Measurements from ENCODE around the gene VTI1A.

The VTI1A gene

DNA sequence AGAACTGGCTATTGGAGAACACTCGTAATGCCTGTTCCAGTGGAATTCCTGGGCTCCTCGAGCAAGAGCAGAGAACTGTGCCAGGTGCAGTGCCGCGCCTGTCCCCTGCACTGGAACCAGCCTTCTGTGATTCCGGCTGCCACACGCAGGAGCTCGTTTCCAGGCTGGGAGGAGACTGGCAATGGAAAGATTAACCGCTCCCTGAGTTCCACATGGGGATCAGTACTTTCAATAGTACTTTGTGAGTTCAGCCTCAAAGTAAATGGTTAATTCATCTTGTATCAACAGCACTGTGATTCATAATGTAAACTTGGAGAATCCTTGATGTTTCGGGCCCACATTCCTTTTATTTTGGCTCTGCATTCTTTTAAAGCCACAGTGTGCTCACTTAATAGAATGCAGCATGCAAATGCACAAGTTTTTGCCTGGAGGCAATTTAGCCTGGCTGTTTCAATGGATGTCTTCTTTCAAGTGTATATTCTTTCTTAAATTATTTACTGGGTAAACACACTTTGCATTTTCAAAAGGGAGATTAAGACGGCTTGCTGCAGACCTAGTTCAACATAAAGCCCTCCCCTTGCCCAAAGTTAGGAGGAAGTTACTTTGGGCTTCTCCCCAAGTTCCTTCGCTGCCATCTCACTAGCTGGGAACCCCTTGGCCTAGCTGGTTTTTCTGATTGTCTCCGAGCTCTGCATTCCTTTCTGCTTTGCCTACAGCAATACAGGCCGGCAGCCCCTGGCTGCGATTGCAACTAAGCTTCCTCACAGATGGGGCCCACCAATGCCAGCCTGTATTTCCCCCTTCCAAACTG, 364.9 kb downstream of the VTI1A start:
- peak; percentile 90 for DNase-seq (ENCODE audit: low spot score)

DNA sequence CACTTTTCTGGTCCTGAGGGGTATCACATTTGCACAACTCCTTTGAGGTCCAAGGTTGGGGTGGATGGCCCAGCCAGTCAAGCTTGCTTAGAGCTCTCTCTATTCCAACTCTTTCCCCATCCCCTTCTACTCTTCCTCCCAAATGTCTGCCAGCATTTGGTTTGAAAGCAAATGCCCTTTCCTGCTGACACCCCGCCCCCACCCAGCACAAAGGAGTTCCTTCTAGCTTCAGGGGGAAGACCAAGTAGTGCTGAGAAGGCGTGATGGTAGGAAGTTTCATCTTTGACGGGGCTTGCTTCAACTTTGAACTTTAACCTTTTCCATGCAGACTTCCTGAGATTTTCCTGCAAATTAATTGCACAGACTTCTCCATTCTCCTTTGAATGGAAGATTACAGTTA, 365.6 kb downstream of the VTI1A start:
- DNase-seq (ENCODE audit: low spot score), result no peak

DNA sequence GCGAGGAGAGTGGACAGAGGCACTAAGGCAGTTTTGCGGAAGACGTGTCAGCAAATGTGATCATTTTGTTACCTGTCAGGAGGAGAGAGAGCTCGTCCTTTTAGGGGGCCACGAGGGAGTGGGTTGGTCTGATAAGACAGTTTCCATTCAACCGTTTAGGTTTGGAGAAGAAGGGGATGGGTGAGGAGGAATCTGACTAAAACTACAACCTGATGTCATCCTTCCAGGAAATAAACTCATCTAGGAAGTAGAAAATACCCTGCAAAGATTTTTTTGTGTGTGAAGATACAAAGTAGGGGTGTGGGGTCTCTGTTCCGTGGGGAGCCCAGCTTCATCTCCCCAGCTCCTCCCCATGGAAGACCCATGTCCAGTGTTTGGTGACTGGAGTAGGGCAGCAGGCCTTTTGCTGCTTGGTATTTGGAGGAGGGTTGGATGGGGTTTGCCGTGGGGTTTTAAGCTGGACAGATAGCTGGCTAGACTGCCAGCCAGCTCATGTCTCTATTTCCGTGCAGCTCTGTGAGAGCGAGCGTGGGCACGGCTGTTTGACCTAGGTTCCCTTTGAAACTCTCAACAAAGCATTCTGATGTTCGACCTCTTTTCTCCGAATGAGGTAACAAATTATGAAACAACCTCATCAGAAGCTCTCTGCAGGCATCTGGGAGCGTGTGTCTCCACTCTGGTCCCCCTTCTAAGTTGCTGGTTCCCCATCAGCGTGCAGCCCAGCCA, 367.0 kb downstream of the VTI1A start:
- DNase-seq (ENCODE audit: low spot score), result no peak

DNA sequence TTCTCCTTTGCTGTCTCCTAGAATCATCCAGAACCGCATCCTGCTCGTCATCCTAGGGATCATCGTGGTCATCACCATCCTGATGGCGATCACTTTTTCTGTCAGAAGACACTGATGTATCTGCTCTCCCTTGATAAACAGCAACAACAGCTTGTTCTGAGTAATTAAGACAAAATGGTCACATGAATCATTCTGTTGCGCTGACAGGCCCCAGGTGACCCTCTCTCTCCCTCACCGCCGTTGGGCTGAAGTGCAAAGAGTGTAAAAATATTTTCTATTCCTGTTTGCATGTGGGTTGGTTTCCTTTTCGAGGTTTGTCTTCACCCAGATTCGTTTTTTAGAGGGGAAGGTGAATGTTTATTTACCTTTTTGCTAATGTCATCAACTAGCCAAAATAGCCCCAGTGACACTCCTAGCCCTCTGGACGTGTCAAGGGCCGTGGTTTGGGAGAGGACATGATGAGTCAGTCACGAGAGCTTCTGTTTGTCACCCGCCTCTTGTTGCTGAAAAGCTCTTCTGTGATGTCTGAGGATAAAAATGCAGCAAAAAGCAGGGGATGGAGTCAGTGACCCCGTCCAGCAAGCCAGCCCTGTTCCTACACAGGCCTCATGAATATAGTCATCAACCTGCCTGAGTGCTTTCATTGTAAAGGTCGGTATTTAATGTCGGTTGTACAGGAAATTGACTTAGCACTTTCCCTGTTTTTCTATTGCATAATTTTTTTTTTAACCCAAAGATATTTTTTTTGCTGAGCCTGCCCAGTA, 368.4 kb downstream of the VTI1A start:
- peak; percentile 64 for DNase-seq (ENCODE audit: low spot score)

- no peak for DNase-seq (ENCODE audit: low spot score)
These were observed 369.0 kb downstream of the VTI1A start for GRCh38 chr10:112816033-112816430.

- no peak for DNase-seq (ENCODE audit: low spot score)
These were observed 369.9 kb downstream of the VTI1A start for GRCh38 chr10:112816891-112817290.

GRCh38 chr10:112817981-112818777, 371.2 kb downstream of the VTI1A start:
- no peak for DNase-seq (ENCODE audit: low spot score)

- DNase-seq (ENCODE audit: low spot score), result no peak
These were observed 372.2 kb downstream of the VTI1A start for GRCh38 chr10:112819231-112819630.

DNA sequence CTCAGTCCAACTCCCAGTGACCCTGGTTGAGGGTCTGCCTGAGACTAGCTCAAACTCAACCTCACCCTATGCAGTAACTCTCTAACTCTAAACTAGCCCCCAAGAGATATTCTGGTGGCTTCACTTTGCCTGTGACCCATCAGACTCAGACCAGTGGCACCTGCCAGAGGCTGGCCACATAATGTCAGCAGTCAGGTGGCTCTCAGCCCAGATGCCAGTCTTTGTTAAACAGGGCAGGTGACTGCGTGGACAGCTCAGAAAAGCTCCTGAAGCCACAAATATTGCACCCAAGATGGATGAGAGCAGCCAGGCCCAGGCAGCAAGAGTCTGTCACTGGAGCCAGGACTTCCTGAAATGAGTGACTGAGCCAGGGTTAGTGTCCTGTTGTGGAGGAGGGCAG, 373.3 kb downstream of the VTI1A start:
- no peak for DNase-seq (ENCODE audit: low spot score)

DNA sequence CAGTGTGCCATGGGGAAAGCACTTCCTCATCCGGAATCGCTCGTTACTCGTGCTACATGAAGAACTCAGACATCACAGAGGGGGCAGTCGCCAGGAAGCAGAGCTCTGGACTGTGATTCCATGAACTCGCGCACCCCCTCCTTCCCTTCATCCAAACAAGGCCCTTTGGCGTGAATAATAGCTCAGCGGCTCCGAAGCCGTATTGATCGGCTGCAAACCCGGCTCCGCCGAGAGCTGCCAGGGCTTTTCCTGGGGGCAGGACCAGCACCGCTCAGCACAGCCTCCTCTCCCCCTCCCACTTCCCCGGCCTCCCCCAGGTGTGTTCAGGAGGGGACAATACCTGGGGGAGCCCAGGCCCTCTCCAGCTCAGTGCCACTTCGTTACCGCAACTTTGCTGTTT, 374.0 kb downstream of the VTI1A start:
- no peak for DNase-seq (ENCODE audit: low spot score)

- no peak for DNase-seq (ENCODE audit: low spot score)
These were observed 374.6 kb downstream of the VTI1A start for GRCh38 chr10:112821663-112822062.

GRCh38 chr10:112823007-112823406, 376.0 kb downstream of the VTI1A start:
- no peak for DNase-seq (ENCODE audit: low spot score)

- DNase-seq (ENCODE audit: low spot score), result no peak
These were observed 376.6 kb downstream of the VTI1A start for GRCh38 chr10:112823604-112824003.

DNA sequence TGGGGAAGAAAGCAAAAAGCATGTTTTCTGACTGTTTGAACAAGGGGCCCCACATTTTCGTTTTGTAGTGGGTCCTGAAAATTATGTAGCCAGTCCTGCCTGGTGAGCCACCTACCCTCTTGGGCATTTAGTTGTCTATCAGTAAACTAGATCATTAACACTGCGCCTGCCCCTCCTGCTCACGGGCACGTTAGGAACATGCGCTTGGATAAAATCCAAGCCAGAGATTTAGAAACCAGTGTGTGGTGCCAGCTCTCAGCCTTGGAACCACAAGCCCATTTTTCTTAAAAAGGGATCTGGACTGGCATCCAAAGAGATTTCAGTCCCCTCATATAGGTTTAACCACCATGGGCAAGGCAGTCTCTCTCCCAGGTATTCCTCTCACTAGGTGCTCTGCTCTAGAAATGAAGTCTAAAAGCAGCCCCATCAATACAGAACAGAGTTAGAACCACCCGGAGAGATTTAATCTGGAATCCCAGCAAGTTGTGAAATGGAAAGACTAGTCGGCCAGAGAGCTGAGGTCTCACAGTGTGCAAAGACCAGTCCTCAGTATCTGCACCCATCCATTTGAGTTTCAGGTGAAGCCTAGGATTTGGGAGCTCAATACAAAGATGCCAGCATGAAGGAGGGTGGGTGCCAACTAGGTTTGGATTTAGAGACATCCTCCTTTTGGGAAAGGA, 379.1 kb downstream of the VTI1A start:
- no peak for DNase-seq (ENCODE audit: low spot score)

- no peak for DNase-seq (ENCODE audit: low spot score)
These were observed 380.1 kb downstream of the VTI1A start for GRCh38 chr10:112827086-112827485.

GRCh38 chr10:112827951-112828350, 380.9 kb downstream of the VTI1A start:
- no peak for DNase-seq (ENCODE audit: low spot score)

GRCh38 chr10:112831859-112832258, 384.8 kb downstream of the VTI1A start:
- DNase-seq (ENCODE audit: low spot score), result no peak

DNA sequence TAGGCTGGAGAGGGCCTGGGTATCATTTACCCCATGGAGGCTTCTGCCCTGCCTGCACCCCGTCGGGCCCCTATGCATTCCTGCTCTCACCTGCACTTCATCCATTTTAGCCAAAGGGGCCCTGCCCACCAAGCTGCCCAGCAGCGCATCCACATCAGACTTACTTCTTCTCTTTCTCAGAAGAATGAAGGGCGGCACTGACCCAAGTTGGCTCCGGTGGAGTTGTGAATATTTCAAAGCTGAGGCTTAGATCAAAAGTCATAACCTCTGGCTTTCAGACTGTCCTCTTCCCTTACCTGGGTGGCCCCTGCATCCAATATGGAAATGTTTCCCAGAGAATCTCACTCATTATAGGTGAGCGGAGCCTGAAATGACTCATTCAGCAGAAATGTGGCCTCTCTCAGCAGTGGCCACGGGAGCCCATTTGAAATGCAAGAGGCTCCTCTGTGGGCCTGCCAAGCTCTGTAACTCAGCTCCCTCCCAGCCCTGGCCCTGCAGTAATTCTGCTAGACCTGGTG, 385.4 kb downstream of the VTI1A start:
- peak; percentile 20 for DNase-seq (ENCODE audit: low spot score)

DNA sequence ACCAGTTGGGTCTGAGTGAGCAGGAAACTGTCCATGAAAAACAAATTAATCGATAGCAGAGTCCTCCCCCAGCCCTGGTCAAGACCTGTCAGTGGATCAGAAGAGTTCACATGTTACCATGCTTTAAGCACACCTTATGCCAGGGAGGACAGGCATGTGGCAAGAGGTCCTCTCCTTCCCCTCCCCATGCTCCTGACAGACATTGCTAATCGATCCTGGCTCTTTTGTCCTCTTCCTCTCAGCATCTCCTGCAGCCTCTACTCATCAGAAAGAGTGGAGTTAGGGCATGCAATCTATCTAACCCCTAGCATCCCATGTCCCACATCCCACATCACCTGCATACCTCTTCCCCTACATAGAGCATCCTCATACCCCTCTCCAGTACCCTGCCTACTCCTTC, 385.9 kb downstream of the VTI1A start:
- no peak for DNase-seq (ENCODE audit: low spot score)

DNA sequence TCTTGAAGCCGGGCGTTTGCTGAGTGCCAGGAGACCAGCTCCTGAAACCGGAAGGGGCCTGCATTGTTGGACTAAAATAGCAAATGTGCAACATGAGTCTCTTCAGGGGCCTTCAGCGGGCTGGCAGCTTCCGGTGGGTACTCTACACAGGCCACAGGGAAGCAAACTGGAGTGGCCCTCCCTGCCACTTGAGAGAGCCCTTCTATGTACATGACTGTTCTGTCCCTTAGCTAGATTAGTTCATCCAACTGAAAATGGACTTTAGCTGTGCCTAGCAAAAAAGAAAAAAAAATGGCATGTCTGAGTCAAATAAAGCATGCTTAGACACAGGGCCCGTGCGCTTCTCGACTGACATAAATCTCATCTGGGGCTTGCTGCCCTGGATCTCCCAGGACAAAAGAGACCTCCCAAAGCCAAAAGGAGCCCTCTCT, 387.8 kb downstream of the VTI1A start:
- no peak for DNase-seq (ENCODE audit: low spot score)

DNA sequence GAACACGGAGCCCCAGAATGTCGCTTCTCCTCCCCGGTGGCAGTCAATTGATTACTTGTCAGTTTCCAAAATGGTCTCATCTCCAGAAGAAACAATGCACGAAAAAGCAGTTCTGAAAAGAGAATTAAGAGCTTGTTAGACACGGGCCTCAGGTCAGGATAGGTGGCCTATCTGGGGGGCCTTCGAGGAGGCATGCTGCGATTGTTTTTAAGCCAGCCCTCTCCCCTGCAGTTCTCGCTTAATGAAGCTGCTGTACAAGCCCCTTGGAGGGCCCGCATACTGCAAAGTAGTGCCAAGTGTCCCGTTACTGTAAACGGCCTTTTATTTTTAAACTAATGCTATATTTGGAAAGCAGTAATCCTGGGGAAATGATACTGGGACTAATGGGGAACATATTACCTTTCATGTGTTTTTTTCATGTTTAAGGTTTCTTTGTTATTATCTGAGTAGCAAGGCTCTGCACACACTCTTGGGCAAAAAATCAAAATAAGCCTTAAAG, 388.3 kb downstream of the VTI1A start:
- no peak for DNase-seq (ENCODE audit: low spot score)
